Hepatocyte (in vitro differentiated cells): ENCODE results near the gene IDE.

Experiments
- CTCF ChIP-seq: fragments of 200-600 bp; sonication (generic); IDR thresholded peaks from 2 replicates; pipeline ENCODE4 v1.5.1; 2016; ENCODE audit warnings: antibody characterized with exemption, mild to moderate bottlenecking; ENCODE audit not compliant: poor library complexity
- EZH2 ChIP-seq: fragments of 200-600 bp; sonication (generic); IDR thresholded peaks from 2 replicates; pipeline ENCODE4 v1.6.1; 2016; ENCODE audit warnings: antibody characterized with exemption, mild to moderate bottlenecking, borderline replicate concordance
- EZH2phosphoT487 ChIP-seq: fragments of 200-600 bp; sonication (generic); IDR thresholded peaks from one replicate; pipeline ENCODE4 v1.6.1; 2018; ENCODE audit warnings: antibody characterized with exemption, mild to moderate bottlenecking, low read depth, moderate library complexity; ENCODE audit not compliant: unreplicated experiment, severe bottlenecking

GRCh38 chr10:92434385-92434784 lies 139.5 kb downstream of the IDE start:
- TF ChIP-seq CTCF: no peak
- no peak for TF ChIP-seq EZH2
- TF ChIP-seq EZH2phosphoT487: no peak
